ENCODE results near the gene TOPORS.

Gene TOPORS

DNA sequence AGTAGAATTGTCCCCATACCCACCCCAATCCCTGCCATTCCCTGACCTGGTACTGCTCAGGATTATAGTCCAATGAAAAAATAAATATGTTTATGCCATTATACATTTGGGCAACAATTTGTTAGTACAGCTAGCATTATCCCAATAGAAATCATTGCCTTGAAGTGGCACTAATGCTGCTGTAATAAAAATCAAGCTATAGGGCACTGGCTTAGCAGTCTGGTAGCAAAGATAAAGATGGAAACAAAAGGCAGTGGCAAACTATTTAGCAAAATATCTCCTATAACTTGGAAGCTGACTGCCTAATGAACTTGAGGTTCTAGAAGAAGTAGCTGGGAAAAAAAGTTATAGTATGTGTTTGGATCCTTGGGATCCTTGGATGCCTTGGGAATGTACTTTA is 2.2 kb upstream of the TOPORS start:
- ATAC-seq (ENCODE audit: insufficient read depth, low read depth) (no peak), DNase-seq (no peak)
- H4K20me1 ChIP-seq (ENCODE audit: insufficient read depth, low read length): peaks cover 11% of the 10 kb centered on the region
- H3K79me2 ChIP-seq (ENCODE audit: insufficient read depth, low read length): peaks cover 85% of the 10 kb centered on the region
- H3K27ac ChIP-seq (ENCODE audit: low read length): no peak overlapping the region
- peaks cover 26% of the 10 kb centered on the region for H3K4me1 ChIP-seq (ENCODE audit: insufficient read depth, low read length)
- TF ChIP-seq EZH2 (IDR thresholded peaks at IDR 0.05; ENCODE audit: borderline replicate concordance, low read depth, low read length, severe bottlenecking): no peak
- TF ChIP-seq, protein P1, sequence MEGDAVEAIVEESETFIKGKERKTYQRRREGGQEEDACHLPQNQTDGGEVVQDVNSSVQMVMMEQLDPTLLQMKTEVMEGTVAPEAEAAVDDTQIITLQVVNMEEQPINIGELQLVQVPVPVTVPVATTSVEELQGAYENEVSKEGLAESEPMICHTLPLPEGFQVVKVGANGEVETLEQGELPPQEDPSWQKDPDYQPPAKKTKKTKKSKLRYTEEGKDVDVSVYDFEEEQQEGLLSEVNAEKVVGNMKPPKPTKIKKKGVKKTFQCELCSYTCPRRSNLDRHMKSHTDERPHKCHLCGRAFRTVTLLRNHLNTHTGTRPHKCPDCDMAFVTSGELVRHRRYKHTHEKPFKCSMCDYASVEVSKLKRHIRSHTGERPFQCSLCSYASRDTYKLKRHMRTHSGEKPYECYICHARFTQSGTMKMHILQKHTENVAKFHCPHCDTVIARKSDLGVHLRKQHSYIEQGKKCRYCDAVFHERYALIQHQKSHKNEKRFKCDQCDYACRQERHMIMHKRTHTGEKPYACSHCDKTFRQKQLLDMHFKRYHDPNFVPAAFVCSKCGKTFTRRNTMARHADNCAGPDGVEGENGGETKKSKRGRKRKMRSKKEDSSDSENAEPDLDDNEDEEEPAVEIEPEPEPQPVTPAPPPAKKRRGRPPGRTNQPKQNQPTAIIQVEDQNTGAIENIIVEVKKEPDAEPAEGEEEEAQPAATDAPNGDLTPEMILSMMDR (IDR thresholded peaks at IDR 0.05; ENCODE audit: borderline replicate concordance, extremely low read depth, low read length, poor library complexity, severe bottlenecking): no peak
- H3K4me2 ChIP-seq (ENCODE audit: insufficient read depth, low read length): no peak overlapping the region; the same call in 1 of the 2 replicates
- H2AFZ ChIP-seq (ENCODE audit: low read depth, low read length): no peak overlapping the region
- H3K36me3 ChIP-seq (ENCODE audit: insufficient read depth, low read length): peaks cover 14% of the 10 kb centered on the region
- H3K27me3 ChIP-seq (ENCODE audit: insufficient read depth, low read length, poor library complexity): no peaks in the 10 kb centered on the region
- no peak overlapping the region for H3K9ac ChIP-seq (ENCODE audit: low read depth, low read length)
- no peak overlapping the region for H3K4me3 ChIP-seq (ENCODE audit: low read depth in 1 of 2, low read length in 2 of 2)
- H3K9me3 ChIP-seq (ENCODE audit: insufficient read depth, low read length, severe bottlenecking): no peaks in the 10 kb centered on the region

DNA sequence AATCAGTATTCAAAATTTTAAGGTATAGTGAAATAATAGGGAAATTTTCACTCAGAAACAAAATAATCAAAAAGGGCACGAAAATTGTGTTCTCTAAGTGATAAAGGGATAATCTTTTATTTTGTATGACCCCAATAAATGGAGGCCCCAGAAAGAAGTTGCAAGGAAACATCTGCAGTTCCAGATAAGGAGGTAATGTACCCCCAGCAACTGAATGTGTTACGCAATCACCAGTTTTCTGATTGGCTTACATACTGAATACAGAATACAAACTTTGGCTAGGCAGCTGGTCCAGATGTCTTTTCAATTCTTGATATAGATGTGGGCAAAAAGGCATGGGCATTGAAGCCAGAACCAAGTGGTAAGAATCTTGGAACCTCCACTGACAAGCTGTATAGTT is 1.7 kb upstream of the TOPORS start:
- no peak overlapping the region for H3K27ac ChIP-seq (ENCODE audit: low read length)
- no peak overlapping the region for H3K9ac ChIP-seq (ENCODE audit: low read depth, low read length)
- peaks cover 9% of the 10 kb centered on the region for H3K36me3 ChIP-seq (ENCODE audit: insufficient read depth, low read length)
- peaks cover 31% of the 10 kb centered on the region for H3K4me1 ChIP-seq (ENCODE audit: insufficient read depth, low read length)
- no peak overlapping the region for H2AFZ ChIP-seq (ENCODE audit: low read depth, low read length)
- no peaks in the 10 kb centered on the region for H3K27me3 ChIP-seq (ENCODE audit: insufficient read depth, low read length, poor library complexity)
- peak overlapping the region; percentile 71; the same call in 1 of the 2 replicates for H3K4me2 ChIP-seq (ENCODE audit: insufficient read depth, low read length)
- ATAC-seq (ENCODE audit: insufficient read depth, low read depth) (no peak), DNase-seq (no peak)
- H3K9me3 ChIP-seq (ENCODE audit: insufficient read depth, low read length, severe bottlenecking): no peaks in the 10 kb centered on the region
- TF ChIP-seq EZH2 (IDR thresholded peaks at IDR 0.05; ENCODE audit: borderline replicate concordance, low read depth, low read length, severe bottlenecking): no peak
- TF ChIP-seq, protein P1 (IDR thresholded peaks at IDR 0.05; ENCODE audit: borderline replicate concordance, extremely low read depth, low read length, poor library complexity, severe bottlenecking): no peak
- H3K4me3 ChIP-seq (ENCODE audit: low read depth in 1 of 2, low read length in 2 of 2): no peak overlapping the region
- H4K20me1 ChIP-seq (ENCODE audit: insufficient read depth, low read length): peaks cover 15% of the 10 kb centered on the region
- peaks cover 85% of the 10 kb centered on the region for H3K79me2 ChIP-seq (ENCODE audit: insufficient read depth, low read length)

DNA sequence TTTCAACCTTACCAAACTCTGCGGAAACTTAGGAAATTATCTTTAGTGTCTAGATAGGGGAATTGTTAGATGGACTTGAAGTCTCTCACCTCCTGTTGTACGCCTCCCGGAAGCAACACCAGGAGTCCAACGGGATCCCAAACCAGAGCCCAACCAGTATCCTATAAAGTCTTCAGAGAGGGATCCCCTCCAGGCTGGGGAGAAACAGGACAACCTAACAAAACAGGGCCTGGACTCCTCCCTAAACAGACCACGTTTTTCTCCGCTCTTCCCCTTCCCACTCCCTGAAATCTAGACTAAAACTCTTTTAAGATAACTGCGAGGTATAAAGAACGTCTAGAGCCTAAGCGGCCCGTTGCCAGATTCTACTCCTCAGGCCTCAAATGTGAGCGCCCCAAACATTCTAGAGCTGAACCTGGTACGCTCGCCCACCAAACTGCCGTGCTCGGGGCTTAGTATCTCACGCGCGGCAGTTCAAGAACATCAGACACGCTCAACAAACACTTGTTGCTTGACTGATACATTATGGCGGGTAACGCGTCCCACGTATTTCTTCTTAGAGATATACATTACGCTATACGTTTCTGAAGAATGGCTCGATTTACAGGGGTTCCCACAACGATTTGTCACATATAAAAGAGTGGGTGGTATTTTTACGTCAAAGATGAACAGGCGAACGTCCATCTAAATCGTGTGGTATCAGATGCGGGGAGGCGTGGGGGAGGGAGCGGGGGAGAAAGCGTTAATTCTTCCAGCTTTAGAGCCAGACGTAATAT is 922 bp downstream of the TOPORS start:
- Histone ChIP-seq H3K4me3 (ENCODE audit: low read depth in 1 of 2, low read length in 2 of 2) (peak overlapping the region; percentile 68 to 83), H3K27ac (ENCODE audit: low read length) (peak overlapping the region; percentile 93), H3K9ac (ENCODE audit: low read depth, low read length) (peak overlapping the region; percentile 89), H3K9me3 (ENCODE audit: insufficient read depth, low read length, severe bottlenecking) (no peaks in the 10 kb centered on the region), H3K79me2 (ENCODE audit: insufficient read depth, low read length) (peaks cover 96% of the 10 kb centered on the region), H3K36me3 (ENCODE audit: insufficient read depth, low read length) (peaks cover 13% of the 10 kb centered on the region), H4K20me1 (ENCODE audit: insufficient read depth, low read length) (peaks cover 30% of the 10 kb centered on the region), H3K27me3 (ENCODE audit: insufficient read depth, low read length, poor library complexity) (no peaks in the 10 kb centered on the region), H3K4me1 (ENCODE audit: insufficient read depth, low read length) (peaks cover 43% of the 10 kb centered on the region), H2AFZ (ENCODE audit: low read depth, low read length) (peak overlapping the region; percentile 89), H3K4me2 (ENCODE audit: insufficient read depth, low read length) (peak overlapping the region; percentile 71)
- peak; percentile 53 for DNase-seq
- TF ChIP-seq EZH2 (IDR thresholded peaks at IDR 0.05; ENCODE audit: borderline replicate concordance, low read depth, low read length, severe bottlenecking): no peak
- TF ChIP-seq, protein P1 (IDR thresholded peaks at IDR 0.05; ENCODE audit: borderline replicate concordance, extremely low read depth, low read length, poor library complexity, severe bottlenecking): no peak
- ATAC-seq (ENCODE audit: insufficient read depth, low read depth): peak; percentile 6
